Ovary (tissue), 3 donors: ENCODE results near the gene ZNF652.

Source experiments
- POLR2A ChIP-seq: fragments of 450-650 bp; IDR thresholded peaks from one replicate; pipeline ENCODE4 v1.6.1; 2017; ENCODE audit warnings: antibody characterized with exemption, mild to moderate bottlenecking, moderate library complexity
- TF ChIP-seq, protein P1 (sequence below), 3 donors: fragments of 450-650 bp in 2 of 3; fragments of 200-600 bp in 1 of 3; IDR thresholded peaks; one replicate each; pipeline versions ENCODE4 v1.5.1 to v1.8.0; 2016 to 2022; ENCODE audit warnings: antibody characterized with exemption in 3 of 3, mild to moderate bottlenecking in 1 of 3
- donor health status: DM: no; HTN: no; CAD: no.

DNA sequence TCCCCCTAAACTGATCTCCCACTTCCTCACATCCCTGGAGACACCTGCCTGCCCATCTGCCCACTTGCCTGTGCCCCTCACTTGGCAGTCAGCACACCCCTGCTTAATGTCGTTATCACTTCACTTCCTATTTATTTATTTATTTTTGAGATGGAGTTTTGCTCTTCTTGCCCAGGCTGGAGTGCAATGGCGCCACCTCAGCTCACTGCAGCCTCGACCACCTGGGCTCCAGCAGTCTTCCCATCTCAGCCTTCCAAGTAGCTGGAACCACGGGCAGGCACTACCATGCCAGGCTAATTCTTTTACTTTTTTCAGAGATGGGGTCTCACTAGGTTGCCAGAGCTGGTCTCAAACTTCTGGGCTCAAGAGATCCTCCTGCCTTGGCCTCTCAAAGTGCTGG, 108.0 kb downstream of the ZNF652 start:
- no peak for TF ChIP-seq POLR2A
- TF ChIP-seq, protein P1, sequence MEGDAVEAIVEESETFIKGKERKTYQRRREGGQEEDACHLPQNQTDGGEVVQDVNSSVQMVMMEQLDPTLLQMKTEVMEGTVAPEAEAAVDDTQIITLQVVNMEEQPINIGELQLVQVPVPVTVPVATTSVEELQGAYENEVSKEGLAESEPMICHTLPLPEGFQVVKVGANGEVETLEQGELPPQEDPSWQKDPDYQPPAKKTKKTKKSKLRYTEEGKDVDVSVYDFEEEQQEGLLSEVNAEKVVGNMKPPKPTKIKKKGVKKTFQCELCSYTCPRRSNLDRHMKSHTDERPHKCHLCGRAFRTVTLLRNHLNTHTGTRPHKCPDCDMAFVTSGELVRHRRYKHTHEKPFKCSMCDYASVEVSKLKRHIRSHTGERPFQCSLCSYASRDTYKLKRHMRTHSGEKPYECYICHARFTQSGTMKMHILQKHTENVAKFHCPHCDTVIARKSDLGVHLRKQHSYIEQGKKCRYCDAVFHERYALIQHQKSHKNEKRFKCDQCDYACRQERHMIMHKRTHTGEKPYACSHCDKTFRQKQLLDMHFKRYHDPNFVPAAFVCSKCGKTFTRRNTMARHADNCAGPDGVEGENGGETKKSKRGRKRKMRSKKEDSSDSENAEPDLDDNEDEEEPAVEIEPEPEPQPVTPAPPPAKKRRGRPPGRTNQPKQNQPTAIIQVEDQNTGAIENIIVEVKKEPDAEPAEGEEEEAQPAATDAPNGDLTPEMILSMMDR (IDR thresholded peaks at IDR 0.05) = no peak
